SK-MEL-5 (cell line): ENCODE data around the gene SEC16B. TPM values are rescaled to one million over a fixed set of nuclear protein-coding genes. Genes with fewer than 3 reads are reported as not detected.

Experiments
- small RNA-seq, 2 experiments: library from RNA; depleted of rRNA; stranded (forward); fragments of <200 nt; gene quantifications; one replicate each; pipeline ENCODE3, GENCODE V24; 2014
- total RNA-seq: library from RNA; depleted of rRNA; stranded (reverse); fragments of >200 nt; shearing (Covaris generic); gene quantifications from 2 replicates; pipeline ENCODE4 v1.2.3, GENCODE V29; 2014; rRNA removed

SEC16B gene
- total RNA-seq, 1 experiment from 2014 or later, result 0.32 TPM

Small RNA genes lying within 50 kb of the gene (small RNA-seq; reads per million reads assigned to genes)
- 0 reads per million in 2 experiments for gene AL359075.1

Other genes with a start within 250 kb of the SEC16B start
- gene RASAL2, start 124.0 kb upstream of the SEC16B start, total RNA-seq, result 10.2 and 11.7 TPM in 2 replicates